Right lobe of liver (tissue), 6 donors: ENCODE measurements around the gene OR51B2. TPM values are rescaled to one million over a fixed set of nuclear protein-coding genes. Genes with fewer than 3 reads are reported as not detected.

ENCODE experiments used
- ATAC-seq, 4 donors: fragments of 200-7000 bp; cut with Tn5 transposase; one replicate each; pipeline ENCODE4 v1.9.1; 2020; ENCODE audit warnings: mild to moderate bottlenecking in 4 of 4, moderate library complexity in 4 of 4
- DNase-seq, 3 donors: peaks; one replicate each; pipeline ENCODE4 v3.0.0-alpha.2; 2020
- H3K27ac ChIP-seq, 3 donors: fragments of 200-600 bp; one replicate each; pipeline ENCODE4 v1.8.0; 2022
- H3K27me3 ChIP-seq, 2 donors: fragments of 200-600 bp; one replicate each; pipeline ENCODE4 v1.8.0; 2022
- H3K36me3 ChIP-seq, 4 donors: fragments of 200-600 bp; sonication (generic) in 1 of 4; one replicate each; pipeline versions ENCODE4 v1.5.1 to v1.8.0; 2017 to 2022; ENCODE audit warnings: control low read depth in 1 of 4
- H3K4me1 ChIP-seq, 4 donors: fragments of 200-600 bp; sonication (generic) in 1 of 4; one replicate each; pipeline versions ENCODE4 v1.5.1 to v1.8.0; 2017 to 2022; ENCODE audit warnings: control low read depth in 1 of 4
- H3K4me3 ChIP-seq, 3 donors: fragments of 200-600 bp; one replicate each; pipeline ENCODE4 v1.8.0; 2022
- H3K9me3 ChIP-seq, 4 donors: fragments of 200-600 bp; sonication (generic) in 1 of 4; one replicate each; pipeline versions ENCODE4 v1.5.1 to v1.8.0; 2017 to 2022; ENCODE audit warnings: control low read depth in 1 of 4
- CTCF ChIP-seq, 4 donors: fragments of 200-600 bp in 3 of 4; fragments of 450-650 bp in 1 of 4; IDR thresholded peaks; one replicate each; pipeline versions ENCODE4 v1.5.1 to v1.8.0; 2016 to 2022; ENCODE audit warnings: antibody characterized with exemption in 4 of 4, mild to moderate bottlenecking in 2 of 4
- POLR2A ChIP-seq: fragments of 450-650 bp; IDR thresholded peaks from one replicate; pipeline ENCODE4 v1.6.1; 2017; ENCODE audit warnings: antibody characterized with exemption, mild to moderate bottlenecking
- WGBS: methylation state at CpG from one replicate; pipeline ENCODE4 v1.1.6; 2018; ENCODE audit warnings: low coverage, low lambda C conversion rate; ENCODE audit not compliant: insufficient coverage; ENCODE audit errors: missing lambda C conversion rate; 5-methylcytosine and 5-hydroxymethylcytosine counted together
- intact Hi-C, 2 donors: fragments of 100-400 bp; cut with DNase I; formaldehyde crosslinking; loops; one replicate each; pipeline versions ENCODE4 v1.11.2 to v1.14.1; 2022
- total RNA-seq, 6 experiments: library from RNA; depleted of rRNA in 2 of 6; stranded (reverse); fragments of >200 nt in 2 of 6; fragmentation: NEBNext Ultra II Directional in 3 of 6; extraction: Animal tissue kit (Norgen Biotek cat#: 25700) in 3 of 6; gene quantifications; one replicate each; pipeline versions ENCODE4 v1.1.0 to v1.2.4, GENCODE V29; 2016 to 2023
- donor health status: DM: no; HTN: yes; CAD: no.
- donor health status: DM: no; HTN: no; CAD: no.
- donor health status: DM: no; HTN: no; CAD: no.
- donor health status: DM: no; HTN: yes; CAD: no.
- donor health status: DM: no; HTN: yes; CAD: no.

Gene OR51B2
- total RNA-seq, 6 experiments from 2014 or later: not detected

GRCh38 chr11:5282628-5283027 lies 41.5 kb downstream of the OR51B2 start:
- WGBS: 65% methylated on average over 2 of the region's 2 CpGs
- Histone ChIP-seq H3K36me3 (no peaks in the 10 kb centered on the region), H3K4me3 (no peak overlapping the region), H3K9me3 (no peaks in the 10 kb centered on the region), H3K27ac (no peak overlapping the region), H3K4me1 (no peaks in the 10 kb centered on the region), H3K27me3 (no peaks in the 10 kb centered on the region)
- TF ChIP-seq POLR2A (no peak), CTCF (IDR thresholded peaks at IDR 0.05) (no peak)
- no peak for ATAC-seq
- no peak for DNase-seq
- intact Hi-C loops: no loop called here

GRCh38 chr11:5281596-5281995 lies 42.5 kb downstream of the OR51B2 start:
- Histone ChIP-seq H3K9me3 (no peaks in the 10 kb centered on the region), H3K27me3 (no peaks in the 10 kb centered on the region), H3K27ac (no peak overlapping the region), H3K4me3 (no peak overlapping the region), H3K4me1 (no peaks in the 10 kb centered on the region), H3K36me3 (no peaks in the 10 kb centered on the region)
- intact Hi-C loops: no loop called here
- ATAC-seq (no peak), DNase-seq (no peak)
- TF ChIP-seq CTCF (IDR thresholded peaks at IDR 0.05) (no peak), POLR2A (no peak)

- H3K9me3 ChIP-seq: no peaks in the 10 kb centered on the region
- 37% methylated on average over 3 of the region's 3 CpGs for WGBS
- H3K36me3 ChIP-seq: no peaks in the 10 kb centered on the region
- no peaks in the 10 kb centered on the region for H3K4me1 ChIP-seq
- H3K27ac ChIP-seq: no peak overlapping the region
- no peak overlapping the region for H3K4me3 ChIP-seq
- TF ChIP-seq POLR2A (no peak), CTCF (IDR thresholded peaks at IDR 0.05) (no peak)
- intact Hi-C loops: no loop called here
- H3K27me3 ChIP-seq: no peaks in the 10 kb centered on the region
- ATAC-seq: peak; percentile 27 to 89 (median 42)
- peak in 1 of 3 donors; percentile 56 for DNase-seq
These were observed 43.5 kb downstream of the OR51B2 start for GRCh38 chr11:5280582-5281102.

GRCh38 chr11:5279471-5280090 lies 44.5 kb downstream of the OR51B2 start:
- Histone ChIP-seq H3K9me3 (no peaks in the 10 kb centered on the region), H3K27me3 (no peaks in the 10 kb centered on the region), H3K4me1 (no peaks in the 10 kb centered on the region), H3K27ac (no peak overlapping the region), H3K4me3 (no peak overlapping the region), H3K36me3 (no peaks in the 10 kb centered on the region)
- no peak for ATAC-seq
- intact Hi-C loops: no loop called here
- WGBS: 64% methylated on average over 4 of the region's 4 CpGs
- TF ChIP-seq CTCF (IDR thresholded peaks at IDR 0.05): no peak
- no peak for TF ChIP-seq POLR2A
- no peak for DNase-seq
